NCI-H510A treated with DMSO at 0.1 percent for 48 hours (cell line): Measurements from ENCODE around the gene FOXP1.

Experiments used
- DNase-seq: peaks from one replicate; lab custom pipeline; 2025; lab: John Stamatoyannopoulos, UW

FOXP1 gene

DNA sequence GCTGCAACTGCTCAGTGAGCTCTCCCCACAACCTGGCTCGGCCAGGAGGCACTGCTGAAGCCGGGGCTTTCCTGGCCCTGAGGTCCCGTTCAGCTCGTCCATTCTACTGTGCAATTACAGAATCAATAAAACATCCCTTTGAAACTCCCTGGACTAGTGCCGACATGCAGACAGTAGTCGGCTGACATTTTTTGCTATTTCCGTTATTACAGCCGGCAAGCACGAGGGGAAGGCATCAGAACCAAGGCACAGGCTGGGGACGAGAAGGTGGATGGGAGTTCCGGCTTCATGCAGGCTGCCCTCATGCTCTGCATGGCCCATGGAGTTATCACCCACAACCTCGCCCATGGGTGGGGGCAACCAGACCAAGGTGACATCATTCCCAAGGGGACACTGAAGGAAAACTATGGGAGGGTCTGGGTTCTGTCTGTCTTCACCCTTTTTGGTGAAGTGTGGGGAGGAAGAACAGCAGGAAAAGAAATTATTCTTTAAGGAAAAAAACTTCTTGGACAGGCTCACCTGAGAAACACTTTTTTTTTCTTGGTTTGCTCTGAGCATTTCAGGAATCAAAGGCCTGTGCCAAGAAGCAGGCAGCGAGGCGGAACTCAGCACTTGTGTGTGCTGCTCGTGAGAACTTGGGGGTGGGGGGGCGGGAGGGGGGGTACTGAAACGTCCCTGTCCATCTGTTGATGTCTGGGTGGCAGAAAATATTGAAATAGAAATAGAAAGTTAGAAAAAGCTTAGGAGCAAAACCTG lies 154.5 kb downstream of the FOXP1 start:
- peak; percentile 25 for DNase-seq

- no peak for DNase-seq
Measured at GRCh38 chr3:71425491-71426071, 157.9 kb downstream of the FOXP1 start.

- DNase-seq = peak; percentile 56
Measured at GRCh38 chr3:71423151-71423906, 160.2 kb downstream of the FOXP1 start.

DNA sequence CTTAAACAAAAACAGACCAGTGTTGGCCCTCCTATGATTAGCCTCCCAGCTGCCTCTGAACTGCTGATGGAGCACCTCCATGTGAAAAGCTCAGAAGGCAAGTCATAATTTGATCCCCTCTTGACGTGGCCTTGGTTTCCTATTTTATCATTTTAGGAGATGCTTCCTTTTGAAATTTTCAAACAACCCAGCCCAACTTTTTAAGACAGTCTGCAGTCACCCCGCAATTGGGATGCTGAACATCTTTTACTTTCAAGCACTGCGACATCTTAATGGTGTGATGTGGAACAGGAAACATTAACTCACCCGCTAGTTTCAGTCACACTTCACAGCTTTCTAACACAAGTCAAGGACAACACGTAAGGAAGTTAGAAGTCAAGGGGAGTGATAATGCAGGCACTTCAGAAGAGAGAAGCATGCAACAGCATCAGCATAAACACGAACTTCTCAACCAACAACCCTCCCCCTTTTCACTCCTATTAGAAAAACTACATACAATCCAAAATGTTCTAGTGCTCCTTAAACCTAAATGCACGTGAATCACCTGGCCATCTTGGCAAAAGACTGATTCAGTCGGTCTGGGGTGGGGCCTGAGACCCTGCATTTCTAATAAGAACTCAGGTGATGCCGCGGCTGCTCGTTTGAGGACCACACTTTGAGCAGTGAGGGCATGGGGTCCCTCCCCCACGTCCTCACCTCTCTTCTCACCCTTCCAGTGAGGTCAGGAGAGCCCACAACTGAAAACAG lies 161.5 kb downstream of the FOXP1 start:
- no peak for DNase-seq

DNA sequence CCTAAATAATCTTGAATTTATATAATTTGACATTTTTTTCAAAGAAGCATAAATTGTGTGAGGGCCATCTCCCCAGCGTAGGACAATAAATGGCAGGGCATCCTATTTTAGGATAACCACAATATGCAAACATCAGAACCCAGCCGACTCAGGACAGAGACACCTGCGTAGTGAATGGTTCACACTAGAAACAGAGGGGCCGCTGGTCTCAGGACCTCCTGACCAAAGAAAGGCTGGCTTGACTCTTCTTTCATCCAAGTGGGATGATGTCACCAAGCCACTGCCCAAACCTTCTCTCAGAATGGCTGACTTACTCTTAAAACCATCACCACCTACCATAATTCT lies 162.1 kb downstream of the FOXP1 start:
- no peak for DNase-seq

DNA sequence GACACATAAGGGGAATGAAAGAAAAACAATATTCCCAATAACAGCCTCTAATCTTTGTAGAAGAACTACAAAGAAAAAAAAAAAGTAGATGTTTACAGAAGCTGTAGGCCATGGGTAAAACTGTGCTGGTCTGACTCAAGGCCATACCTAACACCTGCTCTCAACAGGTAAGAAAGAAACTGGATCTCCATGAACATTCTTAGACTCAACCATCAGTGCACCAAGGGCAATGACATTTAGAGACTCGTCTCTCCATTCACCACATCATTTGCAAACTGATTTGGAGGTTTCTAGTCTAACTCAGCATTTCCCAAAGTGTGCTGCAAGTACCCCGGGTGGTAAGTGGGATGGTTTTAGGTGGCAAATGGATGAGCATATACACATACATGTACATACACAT lies 164.2 kb downstream of the FOXP1 start:
- DNase-seq = no peak

DNA sequence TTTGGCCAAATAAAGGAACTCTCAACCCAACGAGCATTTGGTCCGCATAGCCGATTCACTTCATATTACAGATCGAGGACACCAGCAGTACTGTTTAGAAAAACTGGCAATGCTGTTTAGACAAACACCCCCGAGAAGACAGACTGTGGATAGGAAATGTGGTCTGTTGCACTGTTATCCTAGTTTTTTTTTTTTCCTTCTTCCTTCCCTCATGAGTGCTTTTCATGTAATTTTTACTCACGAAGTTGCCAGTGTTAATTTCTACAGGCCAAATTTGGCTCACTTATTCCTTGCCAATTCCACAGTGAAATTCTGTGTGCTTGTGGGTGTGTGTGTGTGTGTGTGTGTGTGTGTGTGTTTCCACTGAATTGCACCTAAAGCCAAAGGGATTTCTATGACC lies 165.7 kb downstream of the FOXP1 start:
- DNase-seq = no peak

DNA sequence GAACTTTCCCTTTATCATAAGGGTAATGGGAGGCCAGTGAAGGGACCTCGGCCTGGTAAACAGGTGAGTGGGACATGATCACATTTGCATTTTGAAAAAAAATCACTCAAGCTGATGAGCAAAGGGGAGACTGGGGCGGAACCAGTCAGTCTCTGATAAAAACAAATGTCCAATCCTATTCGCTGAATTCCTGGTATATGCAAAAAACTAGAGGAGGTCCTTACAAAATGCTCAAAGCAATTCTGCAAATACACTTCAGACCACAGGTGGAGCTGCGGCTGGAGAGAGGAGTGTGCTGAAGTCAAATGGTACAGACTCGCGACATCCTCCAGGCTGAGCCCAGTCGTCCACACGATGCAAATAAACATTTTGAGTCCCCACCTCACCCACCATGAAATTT lies 166.7 kb downstream of the FOXP1 start:
- peak; percentile 51 for DNase-seq

- DNase-seq = no peak
Measured at GRCh38 chr3:71415681-71416122, 167.8 kb downstream of the FOXP1 start.

GRCh38 chr3:71414189-71414927 lies 169.2 kb downstream of the FOXP1 start:
- no peak for DNase-seq

- DNase-seq = no peak
Measured at GRCh38 chr3:71413572-71413971, 170.0 kb downstream of the FOXP1 start.

DNA sequence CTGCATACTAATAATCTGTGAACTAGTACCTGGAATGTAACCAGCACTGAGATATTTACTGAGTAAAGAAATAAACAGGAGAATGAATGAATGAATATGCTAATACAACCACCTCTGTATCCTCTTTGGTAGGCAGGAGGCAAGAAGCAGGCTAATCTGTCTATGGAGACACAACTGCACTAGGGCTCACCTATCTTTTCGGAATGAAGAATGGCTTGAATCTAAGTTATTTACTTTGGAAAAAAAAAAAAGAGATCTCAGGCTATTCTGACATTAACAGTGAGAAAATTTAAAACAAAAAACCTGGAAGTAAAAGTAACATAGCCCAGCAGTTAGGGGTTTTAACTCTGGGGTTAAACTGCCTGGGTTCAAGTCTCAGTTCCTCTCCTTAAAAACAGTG lies 174.2 kb downstream of the FOXP1 start:
- no peak for DNase-seq

GRCh38 chr3:71408903-71409302 lies 174.6 kb downstream of the FOXP1 start:
- no peak for DNase-seq

- DNase-seq = no peak
Measured at GRCh38 chr3:71407823-71408222, 175.7 kb downstream of the FOXP1 start.

GRCh38 chr3:71406972-71407810 lies 176.3 kb downstream of the FOXP1 start:
- DNase-seq = no peak

- no peak for DNase-seq
Measured at GRCh38 chr3:71402911-71403310, 180.6 kb downstream of the FOXP1 start.

DNA sequence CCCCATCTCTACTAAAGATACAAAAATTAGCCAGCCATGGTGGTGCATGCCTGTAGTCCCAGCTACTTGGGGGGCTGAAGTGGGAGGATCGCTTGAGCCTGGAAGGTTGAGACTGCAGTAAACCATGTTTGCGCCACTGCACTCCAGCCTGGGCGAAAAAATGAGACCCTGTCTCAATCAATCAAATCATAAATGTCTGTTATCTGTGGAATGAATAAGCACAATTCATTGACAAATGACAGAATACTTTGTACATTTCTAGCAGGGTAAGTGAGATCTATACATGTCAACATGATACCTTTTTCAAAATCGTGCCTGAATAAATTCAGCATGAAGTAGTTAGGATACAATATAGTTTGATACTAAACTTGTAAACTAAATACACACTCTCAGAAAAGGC lies 181.2 kb downstream of the FOXP1 start:
- no peak for DNase-seq

GRCh38 chr3:71401695-71402231 lies 181.8 kb downstream of the FOXP1 start:
- DNase-seq = no peak

- DNase-seq = no peak
Measured at GRCh38 chr3:71400986-71401451, 182.5 kb downstream of the FOXP1 start.

- no peak for DNase-seq
Measured at GRCh38 chr3:71399478-71399877, 184.1 kb downstream of the FOXP1 start.
